GM12891 (cell line): Measurements from ENCODE around the gene PPM1D.

Experiments used
- PAX5 ChIP-seq: IDR thresholded peaks from 2 replicates; pipeline ENCODE4 v1.6.1; 2011; ENCODE audit warnings: low read length, moderate library complexity, mild to moderate bottlenecking; ENCODE audit not compliant: insufficient read depth, severe bottlenecking
- POLR2A ChIP-seq: IDR thresholded peaks from 2 replicates; pipeline ENCODE4 v1.6.1; 2011; ENCODE audit warnings: low read depth, low read length, control low read depth
- POLR2AphosphoS5 ChIP-seq: IDR thresholded peaks from 2 replicates; pipeline ENCODE4 v1.6.1; 2011; ENCODE audit warnings: low read depth, low read length, control low read depth
- POU2F2 ChIP-seq: IDR thresholded peaks from 2 replicates; pipeline ENCODE4 v1.6.1; 2011; ENCODE audit warnings: low read depth, mild to moderate bottlenecking, control low read depth, low read length, moderate library complexity
- SPI1 ChIP-seq: IDR thresholded peaks from 2 replicates; pipeline ENCODE4 v1.6.1; 2011; ENCODE audit warnings: low read depth, low read length, control low read depth
- TAF1 ChIP-seq: IDR thresholded peaks from 2 replicates; pipeline ENCODE4 v1.6.1; 2011; ENCODE audit warnings: low read depth, low read length, control low read depth

DNA sequence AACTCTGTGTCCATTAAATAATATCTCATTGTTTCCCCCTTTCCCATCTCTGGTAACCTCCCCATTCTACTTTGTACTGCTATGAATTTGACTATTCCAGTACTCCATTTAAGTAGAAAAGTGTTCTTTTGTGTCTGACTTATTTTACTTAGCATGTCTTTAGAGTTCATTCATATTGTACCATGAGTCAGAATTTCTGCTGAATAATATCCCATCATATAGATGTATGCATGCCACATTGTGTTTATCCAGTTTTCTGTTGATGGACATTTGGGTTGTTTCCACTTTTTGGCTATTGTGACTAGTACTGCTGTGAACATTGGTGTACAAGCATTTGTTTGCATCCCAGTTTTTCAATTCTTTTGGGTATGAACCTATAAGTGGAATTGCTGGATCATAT, 6.0 kb downstream of the PPM1D start:
- no peak for TF ChIP-seq POLR2AphosphoS5
- no peak for TF ChIP-seq POLR2A
- no peak for TF ChIP-seq TAF1
- TF ChIP-seq SPI1, result no peak
- no peak for TF ChIP-seq POU2F2
- no peak for TF ChIP-seq PAX5
